Effector CD8-positive, alpha-beta T cell (primary cell): Measurements from ENCODE around the gene CSNK1E.
"Not testable (repeated sequence)": the region's sequence is repeated elsewhere in the genome, so short reads cannot be mapped to it uniquely, and the experiment has no call there.

Experiments used
- DNase-seq: peaks from one replicate; lab custom pipeline; 2025; lab: John Stamatoyannopoulos, UW
- total RNA-seq, 4 experiments: gene quantifications; one replicate each; lab custom pipeline; 2026; lab: John Stamatoyannopoulos, UW

Gene CSNK1E
- total RNA-seq = 33.1 to 67.8 (median 57.5) reads per million in 4 experiments

- peak; percentile 59 for DNase-seq
Observed at GRCh38 chr22:38317122-38317994, at the start of gene CSNK1E. TSS of gene CSNK1E (minus strand) at chr22:38317433. CDS start at chr22:38314157, 3,276 bp downstream.

GRCh38 chr22:38365829-38366228 is 48.6 kb upstream of the CSNK1E start:
- not testable (repeated sequence) for DNase-seq

GRCh38 chr22:38365174-38365573 is 47.9 kb upstream of the CSNK1E start:
- not testable (repeated sequence) for DNase-seq

DNA sequence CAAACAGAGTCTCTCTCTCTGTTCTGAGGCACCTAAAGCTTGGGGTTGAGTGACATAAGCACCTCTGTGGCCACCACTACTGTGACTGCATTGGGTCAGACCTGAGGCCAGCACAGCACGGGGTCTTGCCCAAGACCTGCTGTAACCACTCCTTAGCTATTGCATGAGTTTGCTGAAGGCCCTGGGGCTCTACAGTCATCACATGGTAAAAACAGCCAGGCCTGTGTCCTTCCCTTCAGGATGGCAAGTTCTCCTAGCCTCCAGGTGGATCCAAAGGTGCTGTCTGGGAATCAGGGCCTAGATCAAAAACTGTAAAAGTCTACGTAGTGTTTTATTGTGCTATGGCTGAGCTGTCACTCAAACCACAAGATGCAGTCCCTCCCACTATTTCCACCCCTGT is 43.3 kb upstream of the CSNK1E start:
- not testable (repeated sequence) for DNase-seq

- DNase-seq = not testable (repeated sequence)
Observed at GRCh38 chr22:38359817-38360216, 42.6 kb upstream of the CSNK1E start.

GRCh38 chr22:38357971-38358370 is 40.7 kb upstream of the CSNK1E start:
- DNase-seq = not testable (repeated sequence)

- no peak for DNase-seq
Observed at GRCh38 chr22:38355275-38355674, 38.0 kb upstream of the CSNK1E start.

DNA sequence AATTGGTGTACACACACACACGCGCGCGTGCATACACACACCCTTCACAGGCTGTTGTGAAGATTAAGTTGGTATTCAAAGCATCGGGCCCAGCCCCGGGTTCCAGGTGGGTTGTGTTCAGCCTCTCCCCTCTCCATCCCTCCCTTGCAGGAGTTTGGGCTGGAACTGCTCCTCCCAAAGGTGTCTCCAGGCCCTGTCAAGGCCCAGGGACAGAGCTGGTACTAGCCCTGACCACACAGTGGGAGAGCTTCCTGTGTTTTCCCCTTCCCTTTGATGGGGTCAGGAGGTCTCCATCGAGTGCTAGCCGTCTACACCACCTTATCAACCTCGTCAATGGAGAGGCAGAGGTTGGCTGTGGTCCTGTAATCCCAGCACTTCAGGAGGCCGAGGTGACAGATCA is 36.5 kb upstream of the CSNK1E start:
- no peak for DNase-seq

DNA sequence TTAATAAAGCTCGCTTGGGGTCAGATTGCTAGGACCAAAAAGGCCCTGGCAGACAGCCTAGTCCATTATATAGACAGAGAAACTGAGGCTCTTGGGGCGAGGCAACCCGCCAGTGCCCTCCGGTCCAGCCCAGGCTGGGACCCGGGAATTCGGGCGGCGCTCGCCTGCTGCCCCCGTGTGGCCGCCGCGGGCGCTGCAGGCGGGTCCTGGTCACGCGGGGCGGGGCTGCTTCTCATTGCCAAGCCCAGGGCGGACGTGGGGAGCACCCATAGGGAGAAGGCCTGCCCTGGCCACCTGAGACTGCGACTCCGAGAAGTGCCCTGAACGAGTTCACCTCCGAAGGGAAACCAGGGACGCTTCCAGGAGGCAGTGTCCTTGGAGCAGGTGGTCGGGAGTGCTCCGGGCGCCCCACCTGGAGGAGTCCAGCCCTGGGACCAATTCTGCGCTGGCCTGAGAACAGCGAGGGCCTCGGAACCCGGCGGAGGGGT is 36.0 kb upstream of the CSNK1E start:
- DNase-seq = peak; percentile 59

- no peak for DNase-seq
Observed at GRCh38 chr22:38352436-38352835, 35.2 kb upstream of the CSNK1E start.

DNA sequence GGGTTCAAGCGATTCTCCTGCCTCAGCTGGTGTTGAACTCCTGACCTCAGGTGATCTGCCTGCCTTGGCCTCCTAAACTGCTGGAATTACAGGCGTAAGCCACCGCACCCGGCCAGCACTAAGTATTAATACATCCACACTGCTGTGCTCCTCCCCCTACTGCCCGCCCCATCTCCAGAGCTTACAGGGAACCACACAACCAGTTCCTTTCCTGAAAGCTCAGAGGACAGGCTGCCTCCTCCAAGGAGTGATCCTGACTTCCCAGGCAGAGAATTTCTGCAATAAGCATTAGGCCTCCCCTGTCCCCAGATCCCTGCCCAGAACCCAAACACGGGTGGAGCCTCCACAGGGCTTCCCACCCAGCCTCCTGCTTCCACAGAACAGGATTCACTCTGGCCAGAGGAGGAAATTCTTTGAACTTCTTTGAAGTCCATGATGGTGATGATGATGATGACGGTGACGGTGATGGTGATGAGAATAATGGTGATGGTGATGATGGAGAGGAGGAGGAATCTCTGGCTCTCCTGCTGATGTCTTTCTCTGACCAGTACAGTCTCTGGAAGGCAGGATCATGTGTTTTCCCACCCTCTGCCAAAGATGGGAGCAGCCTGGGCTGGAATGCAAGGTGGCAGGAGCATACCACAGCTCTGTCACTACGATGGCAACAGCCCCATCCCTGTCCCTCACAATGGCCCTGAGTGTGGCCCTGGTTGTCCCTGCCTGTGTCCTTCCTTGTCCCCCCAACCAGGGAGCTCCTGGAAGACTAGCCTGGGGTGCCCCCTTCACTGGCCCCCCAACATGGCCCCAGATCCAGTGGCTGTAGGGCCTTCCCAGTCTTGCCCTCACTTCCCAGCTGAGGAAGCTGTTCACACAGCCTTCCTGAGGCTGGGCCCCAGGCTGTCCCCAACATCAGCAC is 33.5 kb upstream of the CSNK1E start:
- DNase-seq = no peak

GRCh38 chr22:38348751-38349496 is 31.7 kb upstream of the CSNK1E start:
- no peak for DNase-seq

- DNase-seq = no peak
Observed at GRCh38 chr22:38347944-38348750, 30.9 kb upstream of the CSNK1E start.

DNA sequence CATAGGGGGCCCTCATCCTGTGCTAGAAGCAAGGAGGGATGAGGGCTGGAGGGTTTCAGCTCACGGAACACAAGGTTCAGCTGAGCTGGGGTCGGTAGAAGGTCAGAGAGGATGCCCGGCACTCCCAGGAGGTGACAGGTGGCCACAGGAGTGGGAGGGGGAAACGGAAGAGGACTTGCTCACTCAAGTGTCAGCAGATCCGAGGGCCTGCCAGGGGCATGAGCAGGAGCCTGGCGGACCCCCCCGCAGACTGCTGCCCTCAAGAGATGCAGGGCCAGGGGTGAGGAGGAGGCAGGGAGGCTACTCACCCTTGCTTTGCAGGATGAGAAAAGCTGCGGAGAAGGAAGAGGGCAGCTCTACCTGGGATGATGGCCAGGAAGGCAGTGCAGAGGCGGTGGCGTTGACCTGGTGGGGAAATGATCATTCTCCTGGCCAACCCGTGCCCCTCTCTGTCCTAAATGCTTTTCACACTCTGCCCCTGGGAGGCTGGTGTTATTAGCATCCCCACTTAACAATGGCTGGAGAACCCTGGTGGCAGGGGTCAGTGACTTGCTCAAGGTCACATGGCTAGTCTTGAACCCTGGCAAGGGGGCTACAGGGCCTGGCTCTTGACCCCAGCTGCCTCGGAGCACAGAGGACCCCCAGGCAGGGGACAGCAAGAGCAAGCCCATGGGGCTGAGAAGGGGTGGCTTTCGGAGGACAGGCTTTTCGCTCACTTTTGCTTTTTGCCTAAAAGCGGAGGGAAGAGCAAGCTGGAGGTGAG is 30.1 kb upstream of the CSNK1E start:
- no peak for DNase-seq

DNA sequence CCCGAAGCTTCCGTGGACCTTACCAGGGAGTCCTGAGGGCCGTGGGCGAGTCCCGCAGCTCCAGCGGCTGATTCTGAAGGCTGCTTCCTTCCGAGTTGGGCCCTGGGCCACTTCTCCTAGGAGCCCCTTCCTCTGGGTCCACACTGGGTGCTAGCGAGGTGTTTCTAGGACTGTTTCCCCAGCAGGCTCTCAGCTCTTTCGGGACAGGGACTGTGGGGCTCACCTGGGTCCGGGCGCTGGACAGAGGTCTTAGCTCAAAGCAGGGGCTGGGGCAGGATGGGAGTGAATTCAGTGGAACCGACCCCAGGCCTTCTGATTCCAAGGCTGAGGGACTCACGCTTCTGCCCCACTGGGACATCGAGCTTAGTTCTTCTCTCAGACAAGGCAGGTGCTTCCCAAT is 29.3 kb upstream of the CSNK1E start:
- DNase-seq = no peak

DNA sequence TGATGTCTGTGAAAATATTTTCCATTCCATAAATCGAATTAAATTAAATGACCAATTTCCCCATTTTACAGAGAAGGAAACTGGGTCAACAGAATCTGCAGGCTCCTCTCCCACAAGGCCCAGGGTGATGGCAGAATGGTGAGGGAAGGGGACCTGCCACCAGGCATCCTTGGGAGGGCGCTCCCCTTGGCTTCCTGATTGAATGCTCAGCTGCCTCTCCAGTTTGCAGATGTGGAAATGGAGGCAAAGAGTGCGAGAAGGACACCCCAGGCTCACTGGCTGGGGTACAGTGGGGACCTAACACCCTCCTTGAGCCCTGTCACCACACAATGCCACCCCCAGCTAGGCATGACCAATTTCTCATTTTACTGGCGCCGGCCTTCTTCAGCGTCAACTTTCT is 28.5 kb upstream of the CSNK1E start:
- DNase-seq = no peak

DNA sequence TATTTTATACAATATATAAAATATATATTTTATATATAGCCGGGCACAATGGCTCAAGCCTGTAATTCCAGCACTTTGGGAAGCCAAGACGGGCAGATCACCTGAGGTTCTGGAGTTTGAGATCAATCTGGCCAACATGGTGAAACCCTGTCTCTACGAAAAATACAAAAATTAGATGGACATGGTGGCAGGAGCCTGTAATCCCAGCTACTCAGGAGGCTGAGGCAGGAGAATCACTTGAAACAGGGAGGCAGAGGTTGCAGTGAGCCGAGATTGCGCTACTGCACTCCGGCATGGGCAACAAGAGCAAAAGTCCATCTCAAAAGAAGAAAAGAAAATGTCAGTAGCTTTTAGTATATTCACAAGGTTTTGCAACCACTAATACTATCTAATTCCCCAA is 22.7 kb upstream of the CSNK1E start:
- not testable (repeated sequence) for DNase-seq

DNA sequence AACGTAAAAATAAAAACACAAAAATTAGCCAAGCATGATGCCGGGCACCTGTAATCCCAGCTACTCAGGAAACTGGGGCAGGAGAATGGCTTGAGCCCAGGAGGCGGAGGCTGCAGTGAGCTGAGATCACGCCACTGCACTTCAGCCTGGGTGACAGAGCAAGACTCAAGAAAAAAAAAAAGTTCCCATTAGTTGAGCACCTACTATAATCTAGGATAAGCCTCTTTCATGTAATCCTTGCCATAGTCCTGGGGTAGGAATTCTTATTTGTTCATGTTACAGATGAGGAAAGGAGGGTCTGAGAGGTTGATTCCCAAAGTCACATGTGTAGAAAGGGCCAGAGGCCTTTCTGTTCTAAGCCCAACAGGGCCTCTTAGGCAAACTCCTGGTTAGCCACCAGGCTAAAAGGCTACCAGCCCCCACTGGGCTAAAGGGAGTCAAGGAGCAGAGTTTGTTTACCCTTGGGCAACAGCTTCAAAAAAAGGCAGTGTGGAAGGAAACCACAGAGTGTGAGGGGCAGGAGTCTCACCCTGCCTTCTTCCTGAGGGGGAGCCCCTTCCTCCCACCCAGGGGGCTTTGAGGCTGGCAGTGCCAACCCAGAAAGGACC is 21.6 kb upstream of the CSNK1E start:
- DNase-seq = no peak

DNA sequence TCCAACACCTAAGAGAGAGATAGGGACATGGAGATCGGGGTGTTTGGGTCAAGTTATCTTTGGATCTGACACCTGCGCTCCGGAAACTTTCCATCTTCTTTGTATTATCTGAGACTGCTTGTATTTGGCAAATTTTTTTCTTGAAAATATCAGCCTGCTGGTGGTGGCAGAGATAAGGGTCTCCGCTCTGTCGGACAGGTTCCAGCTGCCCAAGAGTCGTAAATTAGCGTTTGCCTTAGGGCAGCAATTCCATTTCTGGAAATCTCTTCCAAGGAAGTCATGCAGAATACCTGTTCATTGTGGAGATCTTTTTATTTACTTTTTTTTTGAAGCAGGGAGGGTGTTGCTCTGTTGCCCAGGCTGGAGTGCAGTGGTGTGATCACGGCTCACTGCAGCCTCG is 19.5 kb upstream of the CSNK1E start:
- no peak for DNase-seq

- no peak for DNase-seq
Observed at GRCh38 chr22:38335077-38335476, 17.8 kb upstream of the CSNK1E start.
